ENCODE data around the gene WDR36.

Gene WDR36

DNA sequence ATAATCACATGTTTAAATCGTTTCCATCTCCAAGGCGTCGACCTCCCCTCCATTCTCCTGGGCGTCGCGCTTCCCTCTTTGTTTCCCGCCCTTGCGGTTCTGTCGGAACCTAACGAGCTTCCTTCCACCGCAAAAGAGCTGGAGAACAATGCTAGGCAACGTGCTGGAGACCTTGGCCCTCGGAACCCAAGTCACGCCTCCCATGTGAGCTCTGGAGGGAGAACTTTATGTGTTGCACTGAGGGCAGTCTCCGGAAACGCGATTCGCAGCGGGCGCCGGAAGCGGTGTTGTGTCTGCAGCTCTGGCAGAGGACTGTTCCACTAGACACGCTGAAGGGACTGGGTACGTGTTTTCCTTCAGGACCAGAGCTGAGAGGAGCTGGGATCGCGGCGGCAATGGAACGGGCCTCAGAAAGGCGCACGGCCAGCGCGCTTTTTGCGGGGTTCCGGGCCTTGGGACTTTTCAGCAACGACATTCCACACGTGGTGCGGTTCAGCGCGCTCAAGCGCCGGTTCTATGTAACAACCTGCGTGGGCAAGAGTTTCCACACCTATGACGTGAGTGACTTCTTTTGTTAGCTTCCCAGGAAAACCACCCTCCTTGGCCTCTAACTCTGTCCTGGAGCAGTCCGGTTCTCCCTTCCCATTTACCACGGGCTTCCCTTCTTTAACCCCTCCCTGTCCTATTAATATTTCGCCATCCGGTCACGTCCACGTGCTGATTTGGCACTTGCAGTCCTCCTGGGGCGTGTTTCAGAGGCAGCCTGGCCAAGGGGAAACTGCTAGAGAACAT is at the start of gene WDR36:
WDR36 (plus strand) TSS at position 287 of the 792 bp plus-strand sequence; CDS start at position 396, 109 bp downstream.
- DNase-seq, result peak; percentile 93

DNA sequence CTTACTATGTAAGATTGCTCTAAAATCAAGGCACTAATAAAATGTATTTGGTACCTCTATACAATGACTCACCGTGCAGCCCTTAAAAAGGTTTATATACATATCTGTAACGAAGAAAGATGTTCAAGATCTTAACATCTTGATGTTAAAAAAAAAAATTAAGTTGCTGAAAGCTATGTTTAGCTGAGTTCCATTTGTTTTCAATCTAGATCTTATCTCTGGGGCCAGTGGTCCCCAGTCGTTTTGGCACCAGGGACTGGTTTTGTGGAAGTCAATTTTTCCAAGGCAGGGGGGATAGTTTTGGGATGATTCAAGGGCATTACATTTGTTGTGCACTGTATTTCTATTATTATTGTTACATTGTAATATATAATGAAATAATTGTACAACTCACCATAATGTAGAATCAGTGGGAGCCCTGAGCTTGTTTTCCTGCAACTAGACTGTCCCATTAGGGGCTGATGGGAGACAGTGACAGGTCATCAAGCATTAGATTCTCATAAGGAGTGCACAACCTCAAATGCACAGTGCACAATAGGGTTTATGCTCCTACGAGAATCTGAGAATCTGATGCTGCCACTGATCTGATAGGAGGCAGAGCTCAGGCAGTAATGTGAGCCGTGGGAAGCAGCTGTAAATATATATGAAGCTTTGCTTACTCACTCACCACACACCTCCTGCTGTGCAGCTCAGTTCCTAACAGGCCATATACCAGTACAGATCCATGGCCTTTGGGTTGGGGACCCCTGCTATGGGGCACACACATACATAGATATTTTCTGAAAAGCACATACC is 48.2 kb upstream of the WDR36 start:
- no peak for DNase-seq

DNA sequence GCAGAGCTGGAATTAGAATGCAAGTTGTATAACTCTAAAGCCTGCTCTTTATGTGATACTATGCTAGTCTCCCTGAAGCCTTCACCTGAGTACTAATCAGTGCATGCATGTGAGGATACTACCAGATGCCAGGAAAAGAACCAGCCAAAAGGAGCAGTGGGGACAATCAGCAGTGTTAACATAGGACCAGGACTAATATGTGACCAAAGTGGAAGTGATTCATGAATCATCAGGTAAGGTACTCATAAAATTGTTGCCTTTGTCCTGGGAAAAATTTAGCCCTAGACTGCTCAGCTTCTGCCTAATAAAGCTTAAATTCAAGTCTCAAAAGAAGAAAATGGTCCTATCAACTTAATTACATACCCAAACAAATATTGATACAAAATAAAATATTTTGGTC is 34.1 kb upstream of the WDR36 start:
- DNase-seq, result no peak

DNA sequence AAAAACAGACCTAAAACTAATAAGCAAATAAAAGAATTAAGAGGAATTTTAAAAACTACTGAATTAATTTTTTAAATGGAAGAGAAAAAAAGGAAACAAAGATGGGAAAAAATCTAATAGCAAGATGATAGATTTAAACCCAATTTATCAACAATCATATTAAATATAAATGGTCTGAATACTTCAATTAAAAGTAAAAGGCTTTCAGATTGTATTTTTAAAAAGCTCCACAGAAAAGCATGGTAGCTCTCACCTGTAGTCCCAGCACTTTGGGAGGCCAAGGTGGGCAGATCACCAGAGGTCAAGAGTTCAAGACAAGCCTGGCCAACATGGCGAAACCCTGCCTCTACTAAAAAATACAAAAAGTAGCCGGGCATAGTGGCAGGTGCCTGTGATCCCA is 32.0 kb upstream of the WDR36 start:
- DNase-seq, result no peak

DNA sequence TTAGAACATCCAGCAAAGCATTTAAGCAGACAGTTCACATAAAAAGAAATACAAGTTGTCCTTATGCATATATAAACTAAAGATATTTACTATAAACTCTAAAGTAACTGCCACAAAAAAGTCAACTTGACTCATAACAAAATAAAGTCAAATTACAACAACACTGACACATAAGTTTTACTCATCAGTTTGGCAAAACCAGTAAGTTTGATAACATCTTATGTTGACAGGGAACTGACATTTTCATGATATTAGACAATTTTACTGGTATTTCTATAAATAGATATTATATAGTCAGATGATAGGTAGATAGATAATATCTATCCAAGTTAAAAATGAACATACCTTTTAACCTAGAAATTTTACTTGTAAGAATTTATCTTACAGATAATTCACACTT is 30.5 kb upstream of the WDR36 start:
- DNase-seq, result no peak

DNA sequence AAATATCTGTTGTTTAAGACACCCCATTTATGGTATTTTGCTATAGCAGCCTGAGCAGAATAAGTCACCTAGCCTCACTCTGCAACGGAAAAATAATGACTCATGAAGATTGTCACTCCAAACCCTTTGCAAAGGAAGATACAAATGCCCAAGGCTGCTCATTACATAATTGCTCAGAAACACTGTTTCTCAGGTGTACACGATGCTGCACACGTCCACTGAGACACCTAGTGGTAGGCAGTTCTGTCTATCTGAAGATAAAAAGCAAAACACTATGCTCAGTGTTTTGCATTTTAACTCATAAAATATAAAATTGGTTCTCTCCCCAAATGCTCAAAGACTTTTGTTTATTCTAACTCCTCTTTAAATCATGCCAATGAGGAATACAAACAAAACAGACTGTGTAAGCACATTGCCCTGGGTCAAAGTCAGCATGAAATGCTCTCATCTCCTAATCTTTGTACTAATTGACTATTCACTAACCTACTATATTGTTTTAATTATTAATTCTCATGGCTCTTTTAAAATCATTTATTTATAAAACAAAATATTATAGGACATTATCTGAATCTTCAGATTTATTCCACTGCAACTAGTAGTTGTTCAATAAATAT is 28.3 kb upstream of the WDR36 start:
- no peak for DNase-seq

DNA sequence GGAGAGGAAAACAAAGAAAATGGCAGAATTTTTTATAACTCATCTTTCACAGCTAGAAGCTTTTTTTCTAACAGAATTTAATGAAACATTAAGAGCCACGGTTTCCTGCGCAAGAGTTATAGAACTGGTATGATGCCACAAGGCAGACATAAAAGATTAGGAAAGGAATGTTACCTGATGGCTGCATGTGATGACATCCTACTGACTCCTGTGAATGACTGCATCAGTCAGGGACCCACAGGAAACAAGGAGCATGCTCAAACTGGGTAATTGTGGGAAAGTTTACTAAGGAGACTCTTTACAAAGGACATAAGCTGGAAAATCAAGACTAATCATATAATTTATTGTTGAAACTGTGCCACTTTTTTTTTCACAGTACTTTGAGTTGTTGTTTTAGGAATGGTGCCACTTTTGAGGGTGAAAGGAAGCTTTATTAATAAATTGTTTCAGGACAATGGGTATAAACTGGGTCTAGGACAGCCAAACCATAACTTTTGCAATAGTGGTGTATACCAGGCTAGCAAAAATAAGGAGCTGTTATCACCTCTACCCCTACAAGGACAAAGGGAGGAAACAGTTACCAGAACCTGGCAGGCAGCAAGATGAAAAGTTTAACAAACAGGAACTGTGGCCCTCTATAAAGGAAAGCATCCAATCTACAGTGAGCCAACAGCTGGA is 25.7 kb upstream of the WDR36 start:
- DNase-seq, result no peak

DNA sequence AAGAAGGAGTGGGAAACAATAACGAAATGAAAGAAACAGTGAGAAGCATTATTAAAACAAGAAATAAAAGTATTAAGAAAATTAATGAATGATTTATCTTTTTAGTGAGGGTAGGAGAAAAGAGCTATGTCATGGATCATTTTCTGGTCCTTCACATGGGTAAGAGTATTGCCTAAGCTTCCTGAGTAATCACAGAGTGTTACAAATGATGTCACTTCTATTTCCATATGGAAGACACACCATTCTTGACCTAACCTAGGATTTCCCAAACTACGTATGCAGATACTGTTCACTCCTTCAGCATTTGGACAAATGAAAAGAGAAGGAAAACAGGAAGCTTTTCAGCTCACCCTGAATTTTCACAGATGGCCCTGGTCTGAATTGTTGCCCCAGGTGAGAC is 23.9 kb upstream of the WDR36 start:
- DNase-seq, result no peak

DNA sequence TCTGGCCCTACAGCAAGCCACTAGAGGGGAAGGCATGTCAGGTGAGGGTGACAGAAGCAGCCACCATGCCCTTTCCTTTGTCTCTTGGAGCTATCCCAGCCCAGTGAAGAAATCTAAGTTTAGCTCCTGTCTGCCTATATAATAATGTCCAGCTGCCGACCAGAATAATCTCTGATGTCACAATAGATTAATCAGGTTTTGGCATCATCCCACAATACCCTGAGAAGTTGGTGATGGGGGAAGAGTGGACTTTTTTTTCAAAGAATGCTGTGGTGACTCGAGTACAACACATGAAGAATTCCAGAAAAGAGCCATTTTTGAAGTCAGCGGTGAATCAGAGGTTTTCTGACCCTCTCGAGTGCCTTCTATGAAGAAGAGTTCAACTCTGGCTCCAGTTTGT is 22.3 kb upstream of the WDR36 start:
- DNase-seq, result no peak

DNA sequence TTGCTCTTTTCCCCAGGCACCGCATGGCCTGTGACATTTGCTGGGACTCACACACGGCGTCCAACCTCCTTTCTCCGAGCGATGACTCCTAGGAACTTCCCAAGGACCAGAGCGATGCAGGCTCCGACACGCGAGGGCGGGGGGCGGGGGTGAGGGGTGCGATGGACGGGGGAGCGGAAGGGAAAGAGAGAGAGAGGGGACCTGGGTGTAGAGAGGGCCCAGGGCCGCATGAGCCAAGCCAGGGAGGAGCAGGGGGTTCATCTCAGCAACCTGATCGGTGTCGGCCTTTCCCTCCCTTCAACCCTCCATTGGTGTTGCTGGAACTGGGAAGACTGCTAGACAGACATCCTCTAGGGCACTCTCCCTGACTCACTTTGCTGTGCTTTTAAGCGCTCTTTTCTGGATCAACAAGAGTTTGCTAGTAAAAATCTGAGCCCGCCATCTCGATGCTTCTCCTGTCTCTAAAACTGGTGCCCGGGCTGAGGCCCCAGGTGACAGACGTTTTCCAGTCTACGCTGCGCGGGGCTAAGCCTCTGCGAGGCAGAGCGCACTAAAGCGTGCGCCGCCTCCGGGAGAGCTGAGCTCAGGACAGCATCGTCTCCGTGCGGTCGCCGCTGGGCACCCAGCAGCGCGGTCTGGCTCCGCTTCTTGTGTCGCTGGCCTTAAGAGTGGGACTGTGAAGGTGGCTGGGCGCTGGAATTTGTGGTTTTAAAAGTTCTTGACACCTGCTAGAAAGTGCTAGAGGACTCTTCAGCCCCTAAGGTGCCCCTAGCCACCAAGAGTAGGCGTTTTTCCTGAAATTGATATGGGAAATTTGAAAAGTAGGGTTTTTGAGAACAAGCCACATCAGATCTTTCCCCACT is 21.6 kb upstream of the WDR36 start:
- DNase-seq, result peak; percentile 26

DNA sequence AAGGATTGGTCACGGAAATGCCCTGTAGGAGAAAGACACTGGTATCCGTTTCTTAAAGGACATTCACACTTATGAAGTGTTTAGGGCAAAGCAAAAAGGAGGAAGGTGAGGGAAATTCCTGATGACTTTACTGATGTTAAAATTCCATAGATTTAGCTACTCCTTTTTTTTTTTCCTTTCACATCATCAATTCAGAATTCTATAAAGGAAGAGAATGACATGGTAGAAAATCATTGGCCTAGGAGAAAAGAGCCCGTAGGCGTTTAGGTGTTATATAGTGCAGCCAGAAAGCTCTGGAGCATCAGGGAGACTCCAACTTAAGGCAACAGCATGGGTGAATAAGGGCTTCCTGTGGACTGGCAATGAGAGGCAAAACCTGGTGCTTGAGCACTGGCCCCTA is 20.7 kb upstream of the WDR36 start, which contains the start of gene TSLP:
TSLP (plus strand) TSS at position 301 of the 400 bp plus-strand sequence. CDS start 178 bp downstream, outside the sequence.
- no peak for DNase-seq

DNA sequence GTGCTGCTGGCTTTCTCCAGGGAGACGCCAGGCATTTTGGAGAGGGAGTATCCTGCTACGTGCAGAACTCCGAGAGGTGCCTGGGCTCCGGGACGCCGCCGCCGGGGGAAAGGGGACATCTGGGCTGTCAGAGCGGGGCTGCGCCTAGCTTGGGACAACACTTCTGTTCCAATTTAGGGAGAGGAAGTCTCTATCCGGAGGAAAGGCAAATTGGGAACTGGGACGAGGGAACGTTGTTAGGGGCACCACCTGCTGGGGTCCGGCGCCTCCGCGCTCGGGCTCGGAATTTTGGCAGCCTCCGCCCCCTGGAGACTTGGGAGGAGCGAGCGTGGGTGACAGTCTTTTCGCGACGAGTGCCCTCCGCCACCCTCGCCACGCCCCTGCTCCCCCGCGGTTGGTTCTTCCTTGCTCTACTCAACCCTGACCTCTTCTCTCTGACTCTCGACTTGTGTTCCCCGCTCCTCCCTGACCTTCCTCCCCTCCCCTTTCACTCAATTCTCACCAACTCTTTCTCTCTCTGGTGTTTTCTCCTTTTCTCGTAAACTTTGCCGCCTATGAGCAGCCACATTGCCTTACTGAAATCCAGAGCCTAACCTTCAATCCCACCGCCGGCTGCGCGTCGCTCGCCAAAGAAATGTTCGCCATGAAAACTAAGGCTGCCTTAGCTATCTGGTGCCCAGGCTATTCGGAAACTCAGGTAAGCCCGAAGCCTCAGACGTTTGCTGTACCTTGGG is 19.0 kb upstream of the WDR36 start:
- peak; percentile 25 for DNase-seq

DNA sequence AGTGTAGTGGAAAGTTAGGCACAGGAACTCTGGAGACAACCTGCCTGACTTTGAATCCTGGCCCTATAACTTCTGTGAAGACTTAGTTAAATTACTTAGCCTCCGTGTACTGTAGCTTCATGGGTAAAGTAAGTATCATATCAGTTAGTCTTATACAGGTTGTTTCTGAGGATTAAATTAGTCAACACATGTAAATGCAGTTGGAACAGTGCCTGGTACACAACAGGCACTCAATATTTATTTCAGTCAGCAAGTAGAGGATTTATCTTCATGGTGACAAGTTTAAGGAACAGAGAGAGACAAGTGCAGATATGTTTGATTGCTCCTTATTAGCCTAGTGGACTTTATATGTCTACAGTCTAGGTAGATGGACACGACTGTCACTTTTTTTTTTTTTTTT is 17.9 kb upstream of the WDR36 start:
- DNase-seq, result no peak

DNA sequence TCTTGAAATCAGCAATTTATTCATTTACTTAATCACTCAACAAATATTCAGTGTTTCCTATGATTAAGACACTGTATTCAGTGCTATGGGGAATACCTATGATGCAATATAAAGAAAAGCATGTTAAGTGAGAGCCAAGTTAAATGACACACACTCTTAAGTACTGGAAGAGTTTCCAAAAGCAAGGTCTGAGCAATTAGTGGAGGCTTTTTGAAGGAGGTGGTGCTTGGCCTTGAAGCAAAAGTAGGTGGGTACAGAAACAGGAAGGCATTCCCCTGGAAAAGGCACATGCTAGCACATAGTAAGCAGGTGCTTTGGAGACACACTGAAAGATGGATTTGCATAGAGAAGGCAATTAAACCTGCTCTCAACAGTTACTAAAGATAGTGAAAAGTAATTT is 16.6 kb upstream of the WDR36 start:
- no peak for DNase-seq

DNA sequence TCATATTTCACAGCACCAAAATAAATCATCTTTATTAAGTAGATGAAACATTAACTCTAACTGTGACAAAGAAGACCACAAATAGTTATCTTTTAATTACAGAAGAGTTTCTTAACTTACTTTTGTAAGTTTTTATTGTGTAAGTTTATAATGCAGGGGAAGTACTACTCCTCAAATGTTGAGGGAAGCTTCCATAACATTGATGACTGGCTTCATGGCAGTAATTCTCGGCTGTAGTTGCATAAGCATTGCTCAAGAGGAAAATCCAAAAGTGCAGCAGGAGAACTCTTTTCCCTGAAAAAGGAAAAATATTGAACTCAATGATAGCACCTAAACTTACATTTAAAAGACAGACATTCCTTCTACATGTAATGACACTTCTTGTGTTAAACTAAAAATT is 16.1 kb upstream of the WDR36 start:
- no peak for DNase-seq

DNA sequence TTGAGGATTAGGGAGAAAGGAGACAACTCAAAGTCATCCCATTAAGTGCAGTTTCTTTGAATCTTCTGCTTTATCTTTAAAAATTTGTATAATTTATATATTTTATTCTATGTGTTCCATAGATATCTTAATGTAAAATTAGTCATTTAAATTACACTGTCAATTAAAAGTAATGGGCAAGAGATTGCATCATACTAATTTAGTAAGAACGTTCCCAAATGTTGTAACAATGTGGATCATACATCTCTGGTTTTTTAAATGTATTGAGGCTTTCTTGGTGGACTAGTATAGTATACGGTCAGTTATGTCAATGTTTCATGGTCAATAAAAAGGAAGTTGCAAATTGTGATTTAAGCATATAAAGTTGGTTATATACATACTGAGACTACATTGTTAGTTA is 14.5 kb upstream of the WDR36 start:
- no peak for DNase-seq

DNA sequence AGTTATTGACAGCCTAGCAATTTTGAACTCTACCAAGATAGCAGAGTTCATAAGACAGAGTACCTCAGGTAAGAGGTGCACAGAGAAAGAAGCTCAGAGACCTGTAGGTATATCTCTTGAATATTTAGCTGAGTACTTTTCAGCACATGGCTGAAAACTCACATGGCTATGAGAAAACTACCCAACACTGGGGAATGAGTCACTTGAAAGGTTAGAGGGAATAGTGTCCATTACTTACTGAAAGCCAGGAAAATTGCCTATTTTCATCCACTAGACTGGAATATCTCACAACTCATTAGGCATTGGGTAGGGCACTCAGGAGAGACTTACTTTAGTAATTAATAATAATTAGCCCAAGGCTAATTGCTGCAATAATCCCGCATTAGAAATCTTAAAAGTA is 12.3 kb upstream of the WDR36 start:
- no peak for DNase-seq

DNA sequence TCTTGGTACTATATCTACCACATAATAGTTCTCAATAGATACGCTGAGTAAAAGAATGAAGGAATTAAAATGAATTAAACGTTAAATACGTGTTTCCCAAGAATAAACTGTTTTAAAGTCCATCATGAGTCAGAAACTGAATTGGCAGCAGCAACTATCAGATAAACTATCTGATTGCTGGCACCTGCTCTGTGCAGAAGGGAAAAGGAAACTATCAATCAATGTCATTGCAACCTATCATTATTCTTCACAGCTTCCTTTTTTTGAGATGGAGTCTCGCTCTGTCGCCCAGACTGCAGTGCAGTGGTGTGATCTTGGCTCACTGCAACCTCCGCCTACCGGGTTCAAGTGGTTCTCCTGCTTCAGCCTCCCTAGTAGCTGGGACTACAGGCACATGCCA is 8.8 kb upstream of the WDR36 start:
- no peak for DNase-seq

DNA sequence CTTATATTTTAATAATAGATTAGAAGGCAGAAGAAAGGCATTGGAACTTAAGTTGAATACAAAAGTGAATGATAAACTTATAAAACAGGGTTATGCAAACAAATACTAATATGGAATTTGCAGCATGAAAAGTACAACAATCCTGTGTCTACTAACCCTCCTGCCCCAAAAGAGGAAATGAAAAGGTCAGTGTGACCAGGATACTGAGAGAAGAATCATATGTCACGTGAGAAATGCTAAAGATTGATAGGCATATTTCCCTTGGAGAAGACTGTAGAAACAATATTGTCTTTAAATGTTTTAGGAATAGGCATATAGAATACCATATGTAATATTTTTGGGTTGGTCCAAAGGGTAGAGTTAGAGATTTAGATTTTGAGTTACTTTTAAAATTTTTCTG is 3.8 kb downstream of the WDR36 start:
- no peak for DNase-seq

DNA sequence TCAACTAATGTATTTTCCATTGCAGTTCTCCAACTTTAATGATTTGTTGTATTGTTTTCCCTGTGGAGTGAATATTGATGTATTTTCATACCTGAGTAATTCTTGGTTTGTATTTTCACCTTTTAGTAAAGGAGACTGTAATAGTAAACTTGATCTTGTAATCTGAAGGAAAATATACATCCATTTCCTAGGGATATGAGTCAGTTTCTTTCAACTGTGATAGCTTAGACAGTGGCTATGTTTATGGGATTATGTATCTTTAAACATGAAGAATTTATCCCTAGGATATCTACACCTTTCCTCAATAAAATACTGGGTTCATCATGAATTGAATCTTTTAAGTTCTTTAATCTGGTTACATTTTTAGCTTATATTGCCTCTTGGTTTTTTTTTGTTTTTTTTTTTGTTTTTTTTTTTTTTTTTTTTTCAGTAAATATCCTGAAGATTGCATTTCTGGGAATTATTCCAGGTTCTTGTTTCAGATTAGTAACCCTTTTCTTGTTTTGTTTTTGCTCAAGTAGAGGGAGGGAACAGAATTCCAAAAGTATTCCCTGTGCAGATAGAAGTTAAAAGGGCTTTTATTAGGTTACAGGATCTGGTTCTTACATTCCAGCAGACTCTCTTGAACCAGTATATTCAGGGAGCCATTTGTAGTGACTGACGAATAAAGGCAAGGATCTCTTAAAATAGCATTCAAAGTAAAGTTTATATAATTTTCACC is 7.1 kb downstream of the WDR36 start:
- no peak for DNase-seq

Data from right hindlimb (tissue), 1 donor.